Amniotic epithelial cell (primary cell): ENCODE data around the gene WDFY3.
A peak's percentile ranks its signal among the peaks of the same experiment; 100 is the strongest.

ENCODE experiments used
- DNase-seq: peaks from one replicate; pipeline ENCODE4 v3.0.0-alpha.2; 2010; ENCODE audit warnings: low read depth

The WDFY3 gene, protein sequence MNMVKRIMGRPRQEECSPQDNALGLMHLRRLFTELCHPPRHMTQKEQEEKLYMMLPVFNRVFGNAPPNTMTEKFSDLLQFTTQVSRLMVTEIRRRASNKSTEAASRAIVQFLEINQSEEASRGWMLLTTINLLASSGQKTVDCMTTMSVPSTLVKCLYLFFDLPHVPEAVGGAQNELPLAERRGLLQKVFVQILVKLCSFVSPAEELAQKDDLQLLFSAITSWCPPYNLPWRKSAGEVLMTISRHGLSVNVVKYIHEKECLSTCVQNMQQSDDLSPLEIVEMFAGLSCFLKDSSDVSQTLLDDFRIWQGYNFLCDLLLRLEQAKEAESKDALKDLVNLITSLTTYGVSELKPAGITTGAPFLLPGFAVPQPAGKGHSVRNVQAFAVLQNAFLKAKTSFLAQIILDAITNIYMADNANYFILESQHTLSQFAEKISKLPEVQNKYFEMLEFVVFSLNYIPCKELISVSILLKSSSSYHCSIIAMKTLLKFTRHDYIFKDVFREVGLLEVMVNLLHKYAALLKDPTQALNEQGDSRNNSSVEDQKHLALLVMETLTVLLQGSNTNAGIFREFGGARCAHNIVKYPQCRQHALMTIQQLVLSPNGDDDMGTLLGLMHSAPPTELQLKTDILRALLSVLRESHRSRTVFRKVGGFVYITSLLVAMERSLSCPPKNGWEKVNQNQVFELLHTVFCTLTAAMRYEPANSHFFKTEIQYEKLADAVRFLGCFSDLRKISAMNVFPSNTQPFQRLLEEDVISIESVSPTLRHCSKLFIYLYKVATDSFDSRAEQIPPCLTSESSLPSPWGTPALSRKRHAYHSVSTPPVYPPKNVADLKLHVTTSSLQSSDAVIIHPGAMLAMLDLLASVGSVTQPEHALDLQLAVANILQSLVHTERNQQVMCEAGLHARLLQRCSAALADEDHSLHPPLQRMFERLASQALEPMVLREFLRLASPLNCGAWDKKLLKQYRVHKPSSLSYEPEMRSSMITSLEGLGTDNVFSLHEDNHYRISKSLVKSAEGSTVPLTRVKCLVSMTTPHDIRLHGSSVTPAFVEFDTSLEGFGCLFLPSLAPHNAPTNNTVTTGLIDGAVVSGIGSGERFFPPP (N-terminal part only)

DNA sequence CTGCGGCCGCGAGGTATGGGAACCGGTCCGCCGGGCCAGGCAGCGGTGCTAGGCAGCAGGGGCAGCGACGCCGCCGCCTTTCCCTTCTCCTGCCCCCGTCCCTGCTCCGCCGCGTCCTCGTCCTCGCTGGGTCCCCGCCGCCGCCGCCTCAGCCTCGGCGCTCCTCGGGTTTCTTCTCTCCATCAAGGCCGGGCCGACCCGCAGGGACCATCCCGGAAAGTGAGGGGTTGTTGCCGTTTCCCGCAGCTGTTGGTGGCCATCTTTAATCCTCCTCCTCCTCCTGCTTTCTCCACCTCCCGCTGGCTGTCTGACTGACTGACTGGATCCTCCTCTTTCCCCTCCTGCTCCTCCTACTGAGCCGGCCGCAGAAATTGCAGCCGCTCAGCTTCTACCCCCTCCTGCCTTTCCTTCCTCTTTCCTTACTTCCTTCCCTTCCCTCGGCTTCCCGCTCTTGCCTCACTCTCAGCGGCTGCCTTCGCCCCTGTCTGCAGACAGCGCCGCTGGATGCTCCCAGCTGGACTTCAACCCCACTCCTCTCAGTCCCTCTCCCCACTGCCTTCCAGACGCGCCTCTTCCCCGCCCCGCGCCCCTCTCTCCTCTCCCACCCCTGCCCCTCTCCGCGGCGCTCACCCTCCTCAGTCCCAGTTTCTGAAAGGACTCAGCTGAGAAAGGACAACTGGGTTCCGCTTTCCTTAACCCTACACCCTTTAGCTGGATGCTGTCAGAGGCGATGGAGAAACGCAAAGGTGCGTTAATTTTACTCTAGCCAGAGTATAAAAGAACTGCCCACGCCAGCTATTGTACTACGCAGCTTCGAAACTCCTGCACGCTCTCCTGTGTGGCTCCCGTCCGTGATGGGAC is at the start of gene WDFY3:
TSS of gene WDFY3 (minus strand) at position 309 of the 861 bp plus-strand sequence. CDS start 106,099 bp downstream, outside the sequence.
- DNase-seq = peak; percentile 93

- DNase-seq = peak; percentile 94
Measured at GRCh38 chr4:85005865-85006377, 39.4 kb upstream of the WDFY3 start.

DNA sequence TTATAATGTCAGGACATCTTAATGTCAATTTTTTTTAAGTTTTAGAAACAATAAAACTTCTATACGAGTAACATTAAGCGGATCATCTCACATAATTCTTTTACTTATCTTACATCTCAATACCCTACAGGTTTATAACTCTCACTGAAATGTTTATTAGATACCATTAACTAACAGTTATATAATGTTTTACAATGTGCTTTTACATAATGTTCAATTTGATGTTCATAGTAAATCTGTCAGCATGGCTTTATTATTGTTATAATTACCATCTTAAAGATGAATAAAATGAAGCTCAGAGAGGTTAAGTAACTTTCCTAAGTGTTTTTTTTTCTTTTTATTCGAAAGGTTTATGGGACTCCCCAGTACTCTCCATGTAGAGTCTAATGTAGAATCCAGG is 33.9 kb upstream of the WDFY3 start:
- DNase-seq = no peak

- peak; percentile 46 for DNase-seq
Measured at GRCh38 chr4:84995386-84995785, 28.9 kb upstream of the WDFY3 start.

DNA sequence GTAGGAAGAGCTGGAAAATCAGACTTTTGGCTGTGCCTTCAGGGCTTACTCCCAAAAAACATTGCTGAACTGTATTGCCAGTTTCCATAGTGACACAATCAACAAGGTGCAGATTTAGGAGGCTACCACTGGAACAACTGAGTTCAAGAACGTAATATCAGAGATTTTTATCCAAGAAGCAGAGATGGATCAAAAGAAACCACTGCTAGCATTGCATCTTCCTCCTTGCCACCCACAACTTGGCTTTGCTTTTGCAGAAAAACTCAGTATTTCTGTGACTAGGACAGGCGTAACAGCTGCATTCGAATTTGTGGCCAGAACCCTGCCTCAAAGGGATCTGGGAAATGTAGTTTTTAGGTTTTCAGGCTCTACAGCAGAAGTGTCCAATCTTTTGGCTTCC is 27.8 kb upstream of the WDFY3 start:
- DNase-seq = no peak

- DNase-seq = peak; percentile 78
Measured at GRCh38 chr4:84985952-84986351, 19.5 kb upstream of the WDFY3 start.

DNA sequence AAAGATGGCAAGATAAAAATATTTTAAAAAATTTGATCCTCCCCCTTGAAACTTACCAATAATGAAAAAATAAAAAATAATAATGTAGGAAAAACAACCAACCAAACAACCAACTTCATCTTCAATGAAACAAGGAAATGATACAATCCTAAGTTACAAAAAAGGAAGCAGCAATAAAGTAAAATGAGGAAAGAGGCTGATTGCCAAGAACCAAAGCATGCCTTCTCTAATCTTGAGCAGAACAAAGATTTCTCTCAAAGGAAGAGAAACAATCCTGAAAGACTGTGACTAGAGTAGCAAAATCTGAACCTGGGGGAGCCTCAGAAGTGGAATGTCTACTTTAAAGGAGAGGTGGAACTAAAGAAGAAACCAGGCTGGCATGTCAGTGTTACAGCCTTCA is 10.9 kb upstream of the WDFY3 start:
- no peak for DNase-seq

GRCh38 chr4:84973856-84974255 is 7.4 kb upstream of the WDFY3 start:
- DNase-seq = no peak

- peak; percentile 69 for DNase-seq
Measured at GRCh38 chr4:84971319-84971932, 4.9 kb upstream of the WDFY3 start.

DNA sequence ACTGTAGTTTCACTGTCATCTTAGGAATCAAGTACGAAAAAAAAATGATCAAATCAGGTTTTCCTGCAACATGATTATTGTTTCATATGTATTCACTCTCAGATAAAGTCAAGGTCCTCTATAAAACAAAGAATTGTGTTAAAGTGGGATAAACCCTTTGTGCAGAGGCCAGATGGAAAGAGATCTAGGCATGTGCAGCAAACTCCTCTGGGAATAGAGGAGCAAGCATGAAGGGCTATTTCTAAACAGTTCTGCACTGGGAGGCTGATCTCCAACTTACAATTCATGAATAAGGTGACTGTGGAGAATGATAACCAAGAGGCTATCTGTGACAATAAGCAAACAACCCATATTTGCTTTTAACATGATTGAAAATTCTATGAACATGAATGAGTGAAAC is 2.4 kb upstream of the WDFY3 start:
- DNase-seq = no peak

DNA sequence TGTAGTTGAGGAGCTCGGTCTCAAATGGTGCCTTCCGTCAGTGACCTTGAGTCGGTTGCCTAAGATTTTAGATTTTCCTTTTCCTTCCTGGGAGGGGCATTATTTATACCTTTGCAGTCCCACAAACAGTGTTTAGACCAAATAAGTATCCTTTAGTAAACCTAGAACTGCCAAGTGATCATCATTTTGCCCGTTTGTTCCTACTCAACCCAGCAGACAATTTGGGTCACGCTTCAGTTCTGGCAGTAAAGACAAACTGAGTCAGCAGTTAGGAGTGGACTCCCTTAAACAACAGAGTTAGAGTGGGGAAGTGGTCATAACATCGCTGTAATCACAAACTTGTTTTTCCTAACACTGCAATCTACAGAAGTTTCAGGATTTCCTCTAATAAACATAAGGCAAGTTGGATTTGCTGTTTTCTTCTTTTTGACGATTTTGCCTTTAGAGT is 777 bp upstream of the WDFY3 start:
- peak; percentile 42 for DNase-seq

GRCh38 chr4:84965553-84966381 is 723 bp downstream of the WDFY3 start:
- DNase-seq = peak; percentile 29

- no peak for DNase-seq
Measured at GRCh38 chr4:84964995-84965552, 1.4 kb downstream of the WDFY3 start.

- DNase-seq = no peak
Measured at GRCh38 chr4:84962102-84962501, 4.4 kb downstream of the WDFY3 start.

GRCh38 chr4:84958434-84958833 is 8.1 kb downstream of the WDFY3 start:
- DNase-seq = no peak

DNA sequence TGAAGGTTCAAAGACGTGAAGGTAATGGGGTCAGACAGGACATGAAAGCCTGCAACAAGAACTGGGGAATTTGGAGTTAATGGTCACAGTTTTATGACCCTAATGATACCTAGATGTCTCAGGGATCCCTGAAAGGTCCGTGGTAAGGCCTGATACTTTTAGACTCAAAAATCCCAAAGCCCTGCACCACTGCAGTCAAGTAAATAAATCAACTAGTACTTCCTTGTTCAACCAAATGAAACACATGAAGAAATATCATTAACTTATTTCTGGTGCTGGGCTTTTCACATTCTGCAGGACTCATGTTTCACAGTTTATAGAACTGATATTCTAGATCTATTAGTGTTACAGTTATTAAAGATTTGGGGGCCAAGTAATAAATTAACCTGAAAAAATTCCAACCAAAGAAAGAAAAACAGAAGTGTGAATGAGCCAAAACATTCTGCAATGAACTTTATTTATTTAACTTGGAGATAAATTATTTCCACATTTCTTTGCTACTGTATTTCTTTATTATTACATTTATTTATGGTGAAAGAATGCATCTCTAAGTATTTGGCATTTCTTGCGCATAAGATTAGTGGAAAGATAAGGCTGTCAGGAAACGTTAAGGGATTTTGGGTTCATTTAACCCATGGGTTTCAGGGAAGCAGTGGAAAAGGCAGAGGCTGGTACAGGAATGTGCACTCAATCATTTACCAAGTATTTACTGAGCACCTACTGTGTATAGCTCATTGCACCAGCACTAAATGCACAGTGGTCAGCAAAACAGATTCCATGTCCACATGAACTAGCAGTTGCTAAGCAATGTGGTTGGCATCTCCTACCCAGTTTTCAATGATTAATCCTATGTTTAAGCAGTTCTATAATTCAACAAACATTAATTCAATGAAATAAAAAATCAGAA is 8.7 kb downstream of the WDFY3 start:
- peak; percentile 82 for DNase-seq

DNA sequence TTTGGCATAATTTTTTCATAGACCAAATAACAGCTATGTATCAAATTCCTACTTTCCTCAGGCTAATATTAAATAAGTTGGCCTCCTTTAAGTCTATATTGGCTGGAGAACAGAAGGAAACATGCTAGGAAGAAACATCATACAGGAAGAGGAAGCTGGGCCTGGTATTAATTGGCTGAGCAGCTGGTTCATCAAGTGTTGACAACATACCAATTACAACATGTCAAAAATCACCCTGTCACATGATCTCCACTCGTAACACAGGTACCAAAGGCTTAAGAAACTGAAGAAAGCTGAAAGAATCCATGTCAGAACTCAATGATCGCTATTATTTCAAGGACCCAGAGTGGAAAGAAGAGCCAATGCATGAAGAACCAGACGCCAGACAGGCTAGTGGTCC is 10.5 kb downstream of the WDFY3 start:
- no peak for DNase-seq

DNA sequence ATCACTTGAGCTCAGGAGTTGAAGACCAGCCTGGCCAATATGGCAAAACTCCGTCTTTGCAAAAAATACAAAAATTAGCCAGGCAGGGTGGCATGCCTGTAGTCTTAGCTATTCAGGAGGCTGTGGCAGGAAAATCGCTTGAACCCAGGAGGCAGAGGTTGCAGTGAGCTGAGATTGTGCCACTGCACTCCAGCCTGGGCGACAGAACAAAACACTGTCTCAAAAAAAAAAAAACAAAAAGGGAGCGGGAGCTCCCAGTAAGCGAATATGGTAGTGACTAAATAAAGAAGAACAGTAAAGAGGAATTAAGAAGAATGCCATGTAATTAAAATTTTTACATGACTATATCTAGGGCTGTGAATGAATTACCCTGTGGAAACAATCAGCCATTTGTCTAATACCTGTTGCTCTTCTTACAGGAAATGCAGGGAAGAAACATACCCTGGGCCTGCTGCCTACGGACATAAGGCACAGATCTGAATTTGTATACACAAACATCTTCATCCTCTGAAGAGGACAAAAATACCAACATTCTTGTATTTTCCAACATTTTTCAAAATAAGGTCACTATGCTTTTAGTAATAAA is 11.4 kb downstream of the WDFY3 start:
- no peak for DNase-seq
